Smooth muscle cell of the brain vasculature (primary cell): ENCODE data around the gene LTA.

Experiments
- DNase-seq: peaks from one replicate; pipeline ENCODE4 v3.0.0-alpha.2; 2012; ENCODE audit warnings: low read depth, low spot score

Gene LTA

DNA sequence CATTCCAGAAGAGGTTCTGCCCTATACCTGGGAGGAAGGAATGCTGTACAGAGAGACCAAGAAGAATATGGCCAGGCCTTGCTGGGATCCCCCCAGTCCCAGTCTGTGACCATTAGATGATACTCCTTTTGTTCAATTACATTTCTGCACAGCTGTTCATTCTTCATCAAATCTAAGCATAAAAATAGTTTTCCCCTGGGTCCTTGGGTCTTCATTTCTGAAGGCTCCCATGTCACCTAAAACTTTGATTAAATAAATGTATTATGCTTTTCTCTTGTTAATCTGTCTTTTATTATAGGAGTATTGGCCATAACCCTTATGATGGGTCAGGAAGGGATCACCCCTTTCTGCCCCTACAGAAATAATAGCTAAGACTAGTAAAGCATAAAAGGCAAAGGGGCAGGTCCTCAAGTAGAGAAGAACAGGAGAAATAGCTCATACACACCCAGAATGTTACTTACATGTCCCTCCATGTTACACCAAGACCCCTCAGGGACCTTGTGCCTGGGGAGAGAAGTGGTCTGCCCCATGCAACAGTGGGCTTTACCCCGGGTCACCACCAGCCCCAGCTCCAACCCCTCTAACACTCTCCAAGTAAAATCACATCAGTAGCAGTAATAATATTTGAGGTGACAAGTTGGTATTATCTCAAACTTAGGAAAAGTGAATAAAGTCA lies 2.1 kb upstream of the LTA start:
- no peak for DNase-seq

GRCh38 chr6:31573239-31574105 lies 1.4 kb downstream of the LTA start:
- DNase-seq = no peak

- no peak for DNase-seq
Measured at GRCh38 chr6:31574106-31575061, 2.3 kb downstream of the LTA start.

DNA sequence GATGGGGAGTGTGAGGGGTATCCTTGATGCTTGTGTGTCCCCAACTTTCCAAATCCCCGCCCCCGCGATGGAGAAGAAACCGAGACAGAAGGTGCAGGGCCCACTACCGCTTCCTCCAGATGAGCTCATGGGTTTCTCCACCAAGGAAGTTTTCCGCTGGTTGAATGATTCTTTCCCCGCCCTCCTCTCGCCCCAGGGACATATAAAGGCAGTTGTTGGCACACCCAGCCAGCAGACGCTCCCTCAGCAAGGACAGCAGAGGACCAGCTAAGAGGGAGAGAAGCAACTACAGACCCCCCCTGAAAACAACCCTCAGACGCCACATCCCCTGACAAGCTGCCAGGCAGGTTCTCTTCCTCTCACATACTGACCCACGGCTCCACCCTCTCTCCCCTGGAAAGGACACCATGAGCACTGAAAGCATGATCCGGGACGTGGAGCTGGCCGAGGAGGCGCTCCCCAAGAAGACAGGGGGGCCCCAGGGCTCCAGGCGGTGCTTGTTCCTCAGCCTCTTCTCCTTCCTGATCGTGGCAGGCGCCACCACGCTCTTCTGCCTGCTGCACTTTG lies 3.3 kb downstream of the LTA start, which contains the start of gene TNF:
TNF (plus strand) TSS at position 231 of the 567 bp plus-strand sequence; CDS start at position 408, 177 bp downstream.
- DNase-seq = no peak

GRCh38 chr6:31575952-31576685 lies 4.0 kb downstream of the LTA start:
- DNase-seq = no peak

GRCh38 chr6:31576897-31577578 lies 4.9 kb downstream of the LTA start:
- DNase-seq = no peak

DNA sequence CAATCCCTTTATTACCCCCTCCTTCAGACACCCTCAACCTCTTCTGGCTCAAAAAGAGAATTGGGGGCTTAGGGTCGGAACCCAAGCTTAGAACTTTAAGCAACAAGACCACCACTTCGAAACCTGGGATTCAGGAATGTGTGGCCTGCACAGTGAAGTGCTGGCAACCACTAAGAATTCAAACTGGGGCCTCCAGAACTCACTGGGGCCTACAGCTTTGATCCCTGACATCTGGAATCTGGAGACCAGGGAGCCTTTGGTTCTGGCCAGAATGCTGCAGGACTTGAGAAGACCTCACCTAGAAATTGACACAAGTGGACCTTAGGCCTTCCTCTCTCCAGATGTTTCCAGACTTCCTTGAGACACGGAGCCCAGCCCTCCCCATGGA lies 5.5 kb downstream of the LTA start:
- no peak for DNase-seq

GRCh38 chr6:31578184-31579118 lies 6.4 kb downstream of the LTA start:
- no peak for DNase-seq

- DNase-seq = no peak
Measured at GRCh38 chr6:31579119-31579505, 7.0 kb downstream of the LTA start.

GRCh38 chr6:31579546-31580437 lies 7.7 kb downstream of the LTA start:
- no peak for DNase-seq

GRCh38 chr6:31580438-31580740 lies 8.3 kb downstream of the LTA start:
- DNase-seq = no peak

GRCh38 chr6:31580807-31581433 lies 8.8 kb downstream of the LTA start:
- DNase-seq = no peak

GRCh38 chr6:31581434-31582229 lies 9.5 kb downstream of the LTA start:
- no peak for DNase-seq

- no peak for DNase-seq
Measured at GRCh38 chr6:31582230-31582643, 10.1 kb downstream of the LTA start, which contains the start of gene LTB. LTB (minus strand) TSS chr6:31582424; CDS start chr6:31582417, 7 bp downstream.

DNA sequence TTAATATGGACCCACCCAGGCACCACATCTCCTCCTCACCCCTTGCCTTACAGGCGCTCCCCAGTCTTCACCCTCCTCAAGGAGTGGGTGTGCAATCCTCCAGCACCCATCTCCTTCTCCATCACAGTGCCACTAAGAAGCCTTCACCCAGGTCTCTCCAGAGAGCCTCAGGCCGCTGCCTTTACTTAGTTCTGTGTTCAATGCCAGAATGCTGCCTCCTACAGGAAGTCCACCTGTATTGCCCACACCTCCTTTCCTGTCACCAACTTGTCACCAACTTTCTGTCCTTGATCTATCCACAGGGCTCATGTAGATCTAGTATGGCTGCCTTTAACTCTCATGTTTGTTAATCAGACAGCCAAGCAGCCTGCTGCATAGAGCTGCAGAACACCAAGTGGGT lies 13.4 kb downstream of the LTA start:
- no peak for DNase-seq

DNA sequence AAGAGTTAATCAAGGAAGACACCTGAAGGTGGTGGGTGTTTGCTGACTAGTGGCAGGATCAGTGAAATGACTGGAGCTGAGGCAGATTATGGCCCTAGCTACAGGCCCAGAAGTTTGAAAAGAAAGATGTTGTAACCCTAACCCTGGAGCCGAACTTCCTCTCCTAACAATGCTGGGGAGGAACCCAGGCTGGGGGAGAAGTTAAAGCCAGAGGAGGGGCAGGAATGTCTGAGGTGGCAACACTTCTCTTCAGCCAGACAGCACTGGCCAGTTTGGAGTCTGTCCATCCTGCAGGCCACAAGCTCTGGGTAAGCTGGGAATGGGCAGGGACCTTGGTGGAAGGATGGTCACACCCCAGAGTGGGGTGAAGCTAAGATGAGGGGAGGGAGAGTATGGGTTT lies 13.9 kb downstream of the LTA start, which contains the start of gene LST1:
LST1 (plus strand) TSS at position 270 of the 400 bp plus-strand sequence. CDS start 1,023 bp downstream, outside the sequence.
- DNase-seq = no peak
